Mesenchymal stem cell (in vitro differentiated cells and primary cell): ENCODE data around the gene KTN1.

Experiments
- DNase-seq: peaks from one replicate; pipeline ENCODE4 v3.0.0-alpha.2; 2013
- H2AFZ ChIP-seq: one replicate; pipeline ENCODE4 v1.6.1; 2013; ENCODE audit warnings: low read depth, mild to moderate bottlenecking, control low read depth, inconsistent platforms, low read length, moderate library complexity
- H2AK5ac ChIP-seq: 2 replicates; pipeline ENCODE4 v1.6.1; 2013; ENCODE audit warnings: low read length, moderate library complexity, mild to moderate bottlenecking, inconsistent platforms; ENCODE audit not compliant: severe bottlenecking
- H2BK120ac ChIP-seq: one replicate; pipeline ENCODE4 v1.6.1; 2013; ENCODE audit warnings: low read depth, mild to moderate bottlenecking, inconsistent platforms, low read length, moderate library complexity
- H2BK12ac ChIP-seq, 2 experiments: one replicate each; pipeline ENCODE4 v1.6.1; 2013; ENCODE audit warnings: inconsistent platforms in 2 of 2, low read length in 2 of 2, mild to moderate bottlenecking in 2 of 2, moderate library complexity in 2 of 2, control low read depth in 1 of 2
- H2BK15ac ChIP-seq: one replicate; pipeline ENCODE4 v1.6.1; 2013; ENCODE audit warnings: mild to moderate bottlenecking, low read depth, inconsistent platforms; ENCODE audit not compliant: poor library complexity, severe bottlenecking
- H2BK5ac ChIP-seq: 2 replicates; pipeline ENCODE4 v1.6.1; 2013; ENCODE audit warnings: low read depth, mild to moderate bottlenecking, low read length, control low read depth, inconsistent platforms; ENCODE audit not compliant: poor library complexity, severe bottlenecking
- H3K14ac ChIP-seq, 2 experiments: one replicate each; pipeline ENCODE4 v1.6.1; 2013; ENCODE audit warnings: inconsistent platforms in 2 of 2, low read length in 2 of 2, control low read depth in 1 of 2, mild to moderate bottlenecking in 1 of 2, moderate library complexity in 1 of 2
- H3K18ac ChIP-seq, 2 experiments: one replicate each; pipeline ENCODE4 v1.6.1; 2013; ENCODE audit warnings: inconsistent platforms in 2 of 2, low read length in 2 of 2, control low read depth in 1 of 2, low read depth in 1 of 2, mild to moderate bottlenecking in 1 of 2
- H3K23ac ChIP-seq, 2 experiments: one replicate each; pipeline ENCODE4 v1.6.1; 2013; ENCODE audit warnings: inconsistent platforms in 2 of 2, low read length in 2 of 2, mild to moderate bottlenecking in 2 of 2, moderate library complexity in 2 of 2, control low read depth in 1 of 2
- H3K27ac ChIP-seq: 2 replicates; pipeline ENCODE4 v1.5.1; 2013; ENCODE audit warnings: mild to moderate bottlenecking, moderate library complexity, low read length, control low read depth, inconsistent platforms; ENCODE audit not compliant: poor library complexity, severe bottlenecking
- H3K27me3 ChIP-seq, 2 experiments: 2 replicates each; pipeline versions ENCODE4 v1.6.1 to v1.7.0; 2013; ENCODE audit warnings: low read length in 2 of 2, mild to moderate bottlenecking in 2 of 2, moderate library complexity in 2 of 2, control low read depth in 1 of 2, inconsistent platforms in 1 of 2; ENCODE audit not compliant: control insufficient read depth in 1 of 2, insufficient read depth in 1 of 2
- H3K36me3 ChIP-seq, 2 experiments: 2 replicates each; pipeline versions ENCODE4 v1.6.1 to v1.7.0; 2013; ENCODE audit warnings: low read length in 2 of 2, control low read depth in 1 of 2, inconsistent platforms in 1 of 2, low read depth in 1 of 2, mild to moderate bottlenecking in 1 of 2; ENCODE audit not compliant: insufficient read depth in 2 of 2, control insufficient read depth in 1 of 2
- H3K4ac ChIP-seq, 2 experiments: one replicate each; pipeline ENCODE4 v1.6.1; 2013; ENCODE audit warnings: inconsistent platforms in 2 of 2, low read length in 2 of 2, mild to moderate bottlenecking in 2 of 2, moderate library complexity in 2 of 2, control low read depth in 1 of 2, low read depth in 1 of 2
- H3K4me1 ChIP-seq: 2 replicates; pipeline ENCODE4 v1.6.1; 2013; ENCODE audit warnings: low read depth, low read length, control low read depth; ENCODE audit not compliant: control insufficient read depth, insufficient read depth
- H3K4me2 ChIP-seq: 2 replicates; pipeline ENCODE4 v1.6.1; 2013; ENCODE audit warnings: low read length, mild to moderate bottlenecking, inconsistent platforms; ENCODE audit not compliant: poor library complexity, severe bottlenecking
- H3K4me3 ChIP-seq, 2 experiments: 2 replicates each; pipeline versions ENCODE4 v1.5.1 to v1.7.0; 2013; ENCODE audit warnings: low read length in 2 of 2, mild to moderate bottlenecking in 2 of 2, control low read depth in 1 of 2, low read depth in 1 of 2; ENCODE audit not compliant: insufficient read depth in 1 of 2
- H3K79me1 ChIP-seq: replicated peaks from 2 replicates; pipeline ENCODE4 v1.6.1; 2013; ENCODE audit warnings: mild to moderate bottlenecking, control low read depth, low read length, inconsistent platforms; ENCODE audit not compliant: poor library complexity, severe bottlenecking
- H3K9ac ChIP-seq: 2 replicates; pipeline ENCODE4 v1.7.0; 2013; ENCODE audit warnings: mild to moderate bottlenecking, low read length, moderate library complexity
- H3K9me3 ChIP-seq: 2 replicates; pipeline ENCODE4 v1.7.0; 2013; ENCODE audit warnings: mild to moderate bottlenecking, low read length; ENCODE audit not compliant: control insufficient read depth
- H4K8ac ChIP-seq: one replicate; pipeline ENCODE4 v1.6.1; 2013; ENCODE audit warnings: inconsistent platforms, mild to moderate bottlenecking, low read length, moderate library complexity
- H4K91ac ChIP-seq: one replicate; pipeline ENCODE4 v1.6.1; 2013; ENCODE audit warnings: mild to moderate bottlenecking, low read length, inconsistent platforms
- WGBS: methylation state at CpG from one replicate; pipeline ENCODE4 v1.1.7; 2013; ENCODE audit warnings: mixed read lengths; 5-methylcytosine and 5-hydroxymethylcytosine counted together

Gene KTN1

DNA sequence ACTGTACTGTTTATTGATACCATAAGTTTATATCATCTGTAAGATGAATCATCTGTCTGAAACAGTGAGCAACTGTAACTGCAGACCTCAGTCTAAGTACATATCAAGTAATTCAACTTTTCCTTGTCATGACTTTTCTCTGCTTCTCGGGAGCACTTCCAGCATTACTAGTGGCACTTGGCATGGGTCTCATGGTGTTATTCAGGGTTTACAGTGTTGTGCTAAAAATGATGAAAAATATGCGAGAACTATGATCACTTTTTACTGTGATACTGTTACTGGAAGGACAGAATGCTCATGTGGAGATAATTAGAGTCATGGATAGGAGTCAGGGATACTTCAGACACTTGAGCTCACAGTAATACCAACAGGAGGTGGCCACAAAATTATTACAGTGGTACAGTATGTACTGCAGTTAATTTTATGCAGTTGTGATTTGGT, 8.3 kb downstream of the KTN1 start:
- no peak overlapping the region for H3K4me2 ChIP-seq
- no peaks in the 10 kb centered on the region for H3K27me3 ChIP-seq
- no peak overlapping the region for H3K23ac ChIP-seq
- DNase-seq = peak; percentile 65
- H2BK15ac ChIP-seq = no peak overlapping the region
- no peak overlapping the region for H4K8ac ChIP-seq
- H2BK5ac ChIP-seq = no peak overlapping the region
- H3K27ac ChIP-seq = no peak overlapping the region
- H2BK12ac ChIP-seq = no peak overlapping the region
- H3K18ac ChIP-seq = no peak overlapping the region
- H2AFZ ChIP-seq = no peak overlapping the region
- peaks cover 0 to 3% of the 10 kb centered on the region in 2 experiments for H3K36me3 ChIP-seq
- H2AK5ac ChIP-seq = no peak overlapping the region
- H3K9ac ChIP-seq = peak overlapping the region; percentile 33
- H4K91ac ChIP-seq = no peak overlapping the region
- H3K4me3 ChIP-seq = peak overlapping the region in 1 of 2 experiments; percentile 19
- no peaks in the 10 kb centered on the region for H3K79me1 ChIP-seq
- H2BK120ac ChIP-seq = no peak overlapping the region
- no peak overlapping the region for H3K4ac ChIP-seq
- peaks cover 2% of the 10 kb centered on the region for H3K4me1 ChIP-seq
- 78% methylated on average over 2 of the region's 2 CpGs for WGBS
- no peaks in the 10 kb centered on the region for H3K9me3 ChIP-seq
- no peak overlapping the region for H3K14ac ChIP-seq

DNA sequence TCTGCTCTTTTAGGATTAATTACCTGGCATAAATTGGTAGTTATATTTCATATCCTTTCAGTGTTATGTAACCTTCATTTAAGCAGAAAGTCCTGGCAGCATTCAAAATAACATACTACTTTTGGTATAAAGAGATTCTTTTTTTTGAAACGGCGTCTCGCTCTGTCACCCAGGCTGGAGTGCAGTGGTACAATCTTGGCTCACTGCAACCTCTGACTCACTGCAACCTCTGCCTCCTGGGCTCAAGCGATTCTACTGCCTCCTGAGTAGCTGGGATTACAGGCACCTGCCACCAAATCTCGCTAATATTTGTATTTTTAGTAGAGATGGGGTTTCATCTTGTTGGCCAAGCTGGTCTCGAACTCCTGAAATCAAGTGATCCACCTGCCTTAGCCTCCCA, 9.2 kb downstream of the KTN1 start:
- Histone ChIP-seq H3K79me1 (no peaks in the 10 kb centered on the region), H3K4me2 (no peak overlapping the region), H3K14ac (no peak overlapping the region), H4K8ac (no peak overlapping the region), H3K27ac (no peak overlapping the region), H2BK120ac (no peak overlapping the region), H3K23ac (no peak overlapping the region), H3K18ac (no peak overlapping the region), H2AFZ (no peak overlapping the region), H3K4me3 (no peak overlapping the region), H2BK5ac (no peak overlapping the region), H3K9me3 (no peaks in the 10 kb centered on the region), H3K4ac (no peak overlapping the region), H3K27me3 (no peaks in the 10 kb centered on the region), H3K9ac (peak overlapping the region; percentile 33), H3K4me1 (peaks cover 2% of the 10 kb centered on the region), H4K91ac (no peak overlapping the region), H2AK5ac (no peak overlapping the region), H2BK12ac (no peak overlapping the region), H3K36me3 (peaks cover 0 to 3% of the 10 kb centered on the region in 2 experiments), H2BK15ac (no peak overlapping the region)
- DNase-seq = no peak
- 100% methylated on average over 3 of the region's 6 CpGs for WGBS

GRCh38 chr14:55592436-55592835, 12.4 kb downstream of the KTN1 start:
- 73% methylated on average over 1 of the region's 2 CpGs for WGBS
- no peak overlapping the region for H2AK5ac ChIP-seq
- H2BK15ac ChIP-seq = no peak overlapping the region
- H3K27ac ChIP-seq = no peak overlapping the region
- no peak overlapping the region for H4K91ac ChIP-seq
- no peaks in the 10 kb centered on the region for H3K9me3 ChIP-seq
- no peaks in the 10 kb centered on the region for H3K4me1 ChIP-seq
- no peak for DNase-seq
- no peak overlapping the region for H3K14ac ChIP-seq
- H3K18ac ChIP-seq = no peak overlapping the region
- no peak overlapping the region for H2BK5ac ChIP-seq
- H3K4ac ChIP-seq = no peak overlapping the region
- H3K4me3 ChIP-seq = no peak overlapping the region
- H2BK120ac ChIP-seq = no peak overlapping the region
- no peak overlapping the region for H3K23ac ChIP-seq
- H2BK12ac ChIP-seq = no peak overlapping the region
- no peaks in the 10 kb centered on the region for H3K79me1 ChIP-seq
- H3K9ac ChIP-seq = no peak overlapping the region
- H2AFZ ChIP-seq = no peak overlapping the region
- H3K27me3 ChIP-seq = no peaks in the 10 kb centered on the region
- H3K4me2 ChIP-seq = no peak overlapping the region
- no peak overlapping the region for H4K8ac ChIP-seq
- H3K36me3 ChIP-seq = peaks cover 0 to 3% of the 10 kb centered on the region in 2 experiments

DNA sequence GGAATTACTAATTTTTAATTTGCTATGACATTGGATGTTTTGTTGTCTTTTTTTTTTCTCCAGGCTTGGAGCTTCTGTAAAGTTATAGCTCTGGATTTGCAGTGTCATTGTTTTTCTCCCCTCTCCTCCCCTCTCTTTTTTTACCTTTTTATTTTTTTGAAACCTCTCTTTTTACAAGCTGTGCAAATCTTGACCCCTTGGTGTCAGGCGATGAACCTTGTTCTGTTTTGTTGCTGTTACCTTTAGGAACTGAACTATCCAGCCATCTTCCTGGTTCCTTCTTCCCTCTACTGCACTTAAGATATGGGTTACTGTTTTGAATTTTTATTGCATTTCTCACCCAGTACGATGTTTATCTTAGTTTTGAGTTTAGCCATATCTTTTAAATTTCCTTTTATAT, 13.7 kb downstream of the KTN1 start:
- H3K23ac ChIP-seq = no peak overlapping the region
- H3K14ac ChIP-seq = no peak overlapping the region
- H2BK5ac ChIP-seq = no peak overlapping the region
- no peak overlapping the region for H3K18ac ChIP-seq
- H3K79me1 ChIP-seq = no peaks in the 10 kb centered on the region
- no peak overlapping the region for H3K4me3 ChIP-seq
- no peak overlapping the region for H3K27ac ChIP-seq
- H2AFZ ChIP-seq = no peak overlapping the region
- no peak overlapping the region for H2BK15ac ChIP-seq
- peaks cover 0 to 3% of the 10 kb centered on the region in 2 experiments for H3K36me3 ChIP-seq
- WGBS = 100% methylated on average over 1 of the region's 2 CpGs
- no peak overlapping the region for H3K4ac ChIP-seq
- H3K4me1 ChIP-seq = no peaks in the 10 kb centered on the region
- no peak overlapping the region for H4K91ac ChIP-seq
- no peak overlapping the region for H2BK12ac ChIP-seq
- H3K4me2 ChIP-seq = peak overlapping the region; percentile 42
- no peak overlapping the region for H4K8ac ChIP-seq
- no peak for DNase-seq
- no peak overlapping the region for H2AK5ac ChIP-seq
- H3K9ac ChIP-seq = no peak overlapping the region
- no peaks in the 10 kb centered on the region for H3K9me3 ChIP-seq
- no peak overlapping the region for H2BK120ac ChIP-seq
- H3K27me3 ChIP-seq = no peaks in the 10 kb centered on the region
